Endothelial cell of umbilical vein (primary cell): Measurements from ENCODE around the gene MEF2C. TPM values are rescaled to one million over a fixed set of nuclear protein-coding genes. Genes with fewer than 3 reads are reported as not detected.

Experiments
- BruUV-seq: library from RNA; stranded (reverse); fragments of 400-500 nt; replicated peaks from 2 replicates; lab custom pipeline; 2021; lab: Mats Ljungman, UMichigan
- CTCF ChIA-PET: fragments of 300-600, 350-600 bp; sonication (Branson Sonifier 250); formaldehyde crosslinking; loops from one replicate; lab custom pipeline; 2021; ENCODE audit warnings: antibody characterized with exemption, inconsistent platforms; lab: Charles Lee
- POLR2A ChIA-PET: fragments of 300-600, 350-600 bp; sonication (Branson Sonifier 250); formaldehyde crosslinking; loops from one replicate; lab custom pipeline; 2021; ENCODE audit warnings: antibody characterized with exemption, inconsistent platforms; lab: Charles Lee
- DNase-seq: peaks from one replicate; pipeline ENCODE4 v3.0.0-alpha.2; 2011; ENCODE audit warnings: low read depth, low spot score
- FAIRE-seq: peaks from 2 replicates; lab custom pipeline; 2011; peaks lifted over from hg19 to GRCh38; lab: Jason Lieb, UNC
- H2AFZ ChIP-seq: 2 replicates; pipeline ENCODE4 v1.6.0; 2012; ENCODE audit warnings: low read depth, low read length, control low read depth, inconsistent platforms
- H3K27ac ChIP-seq: 2 replicates; pipeline ENCODE4 v1.5.1; 2011; ENCODE audit warnings: low read depth, mild to moderate bottlenecking, control low read depth, low read length, moderate library complexity; ENCODE audit not compliant: insufficient read depth
- H3K27me3 ChIP-seq, 2 experiments: 2 replicates each; pipeline versions ENCODE4 v1.6.0 to v1.6.1; 2011; ENCODE audit warnings: low read length in 2 of 2, mixed read lengths in 1 of 2; ENCODE audit not compliant: control insufficient read depth in 2 of 2, insufficient read depth in 2 of 2
- H3K36me3 ChIP-seq, 2 experiments: 2 replicates in 1 of 2; 3 replicates in 1 of 2; pipeline ENCODE4 v1.5.1; 2011; ENCODE audit warnings: low read length in 2 of 2, mild to moderate bottlenecking in 1 of 2, moderate library complexity in 1 of 2; ENCODE audit not compliant: control insufficient read depth in 2 of 2, insufficient read depth in 2 of 2; ENCODE audit errors: extremely low read depth in 1 of 2
- H3K4me1 ChIP-seq: 3 replicates; pipeline ENCODE4 v1.5.1; 2011; ENCODE audit warnings: mild to moderate bottlenecking, low read length; ENCODE audit not compliant: control insufficient read depth, insufficient read depth; ENCODE audit errors: extremely low read depth
- H3K4me2 ChIP-seq: 2 replicates; pipeline ENCODE4 v1.6.1; 2011; ENCODE audit warnings: low read length, control low read depth, mixed read lengths; ENCODE audit not compliant: insufficient read depth
- H3K4me3 ChIP-seq, 3 experiments: fragments of 200-600 bp in 1 of 3; sonication (generic), shearing (Covaris generic) in 1 of 3; replicated peaks in 1 of 3; 2 replicates each; pipeline ENCODE4 v1.5.1; 2011 to 2016; ENCODE audit warnings: control low read depth in 3 of 3, low read length in 3 of 3, mild to moderate bottlenecking in 2 of 3, inconsistent platforms in 1 of 3, low read depth in 1 of 3, moderate library complexity in 1 of 3; ENCODE audit not compliant: insufficient read depth in 1 of 3
- H3K79me2 ChIP-seq: 2 replicates; pipeline ENCODE4 v1.6.0; 2012; ENCODE audit warnings: low read length, inconsistent platforms; ENCODE audit not compliant: control insufficient read depth, insufficient read depth
- H3K9ac ChIP-seq: replicated peaks from 2 replicates; pipeline ENCODE3; 2011; ENCODE audit warnings: low read length, control low read depth; ENCODE audit not compliant: insufficient read depth; ENCODE audit errors: extremely low read depth
- H3K9me1 ChIP-seq: replicated peaks from 3 replicates; pipeline ENCODE4 v1.6.0; 2011; ENCODE audit warnings: mild to moderate bottlenecking, low read length; ENCODE audit not compliant: control insufficient read depth, insufficient read depth; ENCODE audit errors: extremely low read depth
- H3K9me3 ChIP-seq: replicated peaks from 2 replicates; pipeline ENCODE4 v1.5.1; 2012; ENCODE audit warnings: low read length, inconsistent platforms; ENCODE audit not compliant: control insufficient read depth, insufficient read depth
- H4K20me1 ChIP-seq: replicated peaks from 2 replicates; pipeline ENCODE3; 2011; ENCODE audit warnings: mild to moderate bottlenecking, low read length; ENCODE audit not compliant: control insufficient read depth, insufficient read depth; ENCODE audit errors: extremely low read depth
- MYC ChIP-seq: IDR thresholded peaks from one replicate; pipeline ENCODE4 v1.6.1; 2011; ENCODE audit warnings: mild to moderate bottlenecking, low read depth, low read length
- POLR2A ChIP-seq: IDR thresholded peaks from 2 replicates; pipeline ENCODE4 v1.6.1; 2012; ENCODE audit warnings: low read depth, mild to moderate bottlenecking, control low read depth, low read length
- POLR2AphosphoS5 ChIP-seq: IDR thresholded peaks from 2 replicates; pipeline ENCODE4 v1.6.1; 2012; ENCODE audit warnings: low read depth, mild to moderate bottlenecking, control low read depth, low read length, moderate library complexity; ENCODE audit not compliant: insufficient read depth
- dilution Hi-C: fragments of 300-500 bp; cut with MboI; formaldehyde crosslinking; loops from one replicate; pipeline ENCODE4 v1.15.0; 2019; ENCODE audit warnings: low sequenced_read_pairs; ENCODE audit not compliant: extremely low pct_ligation_motif_present
- intact Hi-C: fragments of 100-400 bp; cut with micrococcal nuclease; formaldehyde crosslinking; loops from one replicate; pipeline ENCODE4 v1.10.0; 2022
- polyA plus RNA-seq, 4 experiments: library from polyadenylated mRNA; depleted of rRNA in 3 of 4; stranded (reverse) in 3 of 4; unstranded in 1 of 4; fragments of >200 nt; gene quantifications; 2 replicates each; pipeline versions ENCODE4 v1.2.1 to v1.2.3, GENCODE V29; 2011 to 2012; ENCODE audit warnings: missing spikeins in 1 of 4
- total RNA-seq: library from RNA; stranded (reverse); gene quantifications from 2 replicates; pipeline ENCODE4 v1.2.3, GENCODE V29; 2021
- TF ChIP-seq, protein P1 (sequence below), 2 donors: IDR thresholded peaks; 1 replicate in 1 of 2; 2 replicates in 1 of 2; pipeline ENCODE4 v1.5.1; 2011; ENCODE audit warnings: low read length in 2 of 2, mild to moderate bottlenecking in 2 of 2, moderate library complexity in 2 of 2, control low read depth in 1 of 2, inconsistent platforms in 1 of 2, low read depth in 1 of 2; ENCODE audit not compliant: insufficient read depth in 1 of 2; ENCODE audit errors: extremely low read depth in 1 of 2
- TF ChIP-seq, protein P2 (sequence below): IDR thresholded peaks from 2 replicates; pipeline ENCODE4 v1.6.1; 2011; ENCODE audit not compliant: insufficient read depth, insufficient read length

The MEF2C gene
- total and polyA plus RNA-seq, 2 donors (not counting 3 experiments of a cell fraction or from before 2014, with no cell fraction given): 21.2 to 67.7 TPM

GRCh38 chr5:88758591-88758990, 124.4 kb downstream of the MEF2C start:
- ChIA-PET POLR2A (no interaction called here), CTCF (no interaction called here)
- Histone ChIP-seq H3K4me2 (no peak overlapping the region), H3K27me3 (no peaks in the 10 kb centered on the region), H3K36me3 (peaks cover 0 to 3% of the 10 kb centered on the region in 2 experiments), H3K9me3 (no peaks in the 10 kb centered on the region), H2AFZ (no peak overlapping the region), H3K4me3 (no peak overlapping the region), H4K20me1 (peaks cover 2% of the 10 kb centered on the region), H3K9me1 (no peaks in the 10 kb centered on the region), H3K79me2 (no peaks in the 10 kb centered on the region), H3K9ac (no peak overlapping the region), H3K4me1 (no peaks in the 10 kb centered on the region), H3K27ac (no peak overlapping the region)
- dilution Hi-C loops (no loop called here), intact Hi-C loops (no loop called here)
- no TSS peak for BruUV-seq
- DNase-seq (no peak), FAIRE-seq (no peak)
- TF ChIP-seq POLR2A (no peak), POLR2AphosphoS5 (no peak)

DNA sequence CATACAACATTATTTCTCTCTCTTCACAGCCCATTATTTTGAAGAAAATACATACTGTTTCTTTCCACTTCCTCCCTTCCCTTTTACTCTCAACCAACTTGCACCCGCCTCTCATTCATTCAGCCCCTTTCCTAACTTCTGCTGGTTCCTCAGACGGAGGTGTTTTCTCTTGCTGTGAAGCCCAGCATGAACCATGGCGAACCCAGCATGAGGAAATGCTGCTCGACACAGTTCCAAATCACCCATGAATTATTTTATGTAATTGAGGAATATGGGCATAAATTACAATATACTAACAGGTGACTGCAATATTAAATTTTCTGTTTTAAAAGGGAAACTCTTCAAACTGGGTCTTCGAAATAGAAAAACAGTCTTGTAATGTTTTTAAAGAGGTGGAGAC, 124.8 kb downstream of the MEF2C start:
- Histone ChIP-seq H3K4me3 (no peak overlapping the region), H2AFZ (no peak overlapping the region), H3K27me3 (no peaks in the 10 kb centered on the region), H3K36me3 (peaks cover 0 to 3% of the 10 kb centered on the region in 2 experiments), H3K4me1 (no peaks in the 10 kb centered on the region), H4K20me1 (no peaks in the 10 kb centered on the region), H3K4me2 (no peak overlapping the region), H3K9me3 (no peaks in the 10 kb centered on the region), H3K79me2 (no peaks in the 10 kb centered on the region), H3K9ac (no peak overlapping the region), H3K9me1 (no peaks in the 10 kb centered on the region), H3K27ac (no peak overlapping the region)
- TF ChIP-seq, protein P1, sequence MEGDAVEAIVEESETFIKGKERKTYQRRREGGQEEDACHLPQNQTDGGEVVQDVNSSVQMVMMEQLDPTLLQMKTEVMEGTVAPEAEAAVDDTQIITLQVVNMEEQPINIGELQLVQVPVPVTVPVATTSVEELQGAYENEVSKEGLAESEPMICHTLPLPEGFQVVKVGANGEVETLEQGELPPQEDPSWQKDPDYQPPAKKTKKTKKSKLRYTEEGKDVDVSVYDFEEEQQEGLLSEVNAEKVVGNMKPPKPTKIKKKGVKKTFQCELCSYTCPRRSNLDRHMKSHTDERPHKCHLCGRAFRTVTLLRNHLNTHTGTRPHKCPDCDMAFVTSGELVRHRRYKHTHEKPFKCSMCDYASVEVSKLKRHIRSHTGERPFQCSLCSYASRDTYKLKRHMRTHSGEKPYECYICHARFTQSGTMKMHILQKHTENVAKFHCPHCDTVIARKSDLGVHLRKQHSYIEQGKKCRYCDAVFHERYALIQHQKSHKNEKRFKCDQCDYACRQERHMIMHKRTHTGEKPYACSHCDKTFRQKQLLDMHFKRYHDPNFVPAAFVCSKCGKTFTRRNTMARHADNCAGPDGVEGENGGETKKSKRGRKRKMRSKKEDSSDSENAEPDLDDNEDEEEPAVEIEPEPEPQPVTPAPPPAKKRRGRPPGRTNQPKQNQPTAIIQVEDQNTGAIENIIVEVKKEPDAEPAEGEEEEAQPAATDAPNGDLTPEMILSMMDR (IDR thresholded peaks at IDR 0.05; ENCODE audit: extremely low read depth in 1 of 2, insufficient read depth in 1 of 2, low read depth in 1 of 2, low read length in 2 of 2): no peak
- TF ChIP-seq, protein P2, sequence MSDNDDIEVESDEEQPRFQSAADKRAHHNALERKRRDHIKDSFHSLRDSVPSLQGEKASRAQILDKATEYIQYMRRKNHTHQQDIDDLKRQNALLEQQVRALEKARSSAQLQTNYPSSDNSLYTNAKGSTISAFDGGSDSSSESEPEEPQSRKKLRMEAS: no peak
- TF ChIP-seq MYC: no peak
- no peak for TF ChIP-seq POLR2A
- dilution Hi-C loops (no loop called here), intact Hi-C loops (no loop called here)
- no peak for DNase-seq
- ChIA-PET CTCF (no interaction called here), POLR2A (no interaction called here)
- FAIRE-seq: no peak
- BruUV-seq: no TSS peak
